GM19455 (cell line): ENCODE measurements around the gene MYO5A.
"Not testable (repeated sequence)": the region's sequence is repeated elsewhere in the genome, so short reads cannot be mapped to it uniquely, and the experiment has no call there.

Source experiments
- ATAC-seq: cut with Tn5 transposase; IDR thresholded peaks from one replicate; pipeline ENCODE4 v1.9.1; 2021; ENCODE audit not compliant: unreplicated experiment

The MYO5A gene

GRCh38 chr15:52509500-52510245 lies 19.0 kb downstream of the MYO5A start:
- no peak for ATAC-seq

DNA sequence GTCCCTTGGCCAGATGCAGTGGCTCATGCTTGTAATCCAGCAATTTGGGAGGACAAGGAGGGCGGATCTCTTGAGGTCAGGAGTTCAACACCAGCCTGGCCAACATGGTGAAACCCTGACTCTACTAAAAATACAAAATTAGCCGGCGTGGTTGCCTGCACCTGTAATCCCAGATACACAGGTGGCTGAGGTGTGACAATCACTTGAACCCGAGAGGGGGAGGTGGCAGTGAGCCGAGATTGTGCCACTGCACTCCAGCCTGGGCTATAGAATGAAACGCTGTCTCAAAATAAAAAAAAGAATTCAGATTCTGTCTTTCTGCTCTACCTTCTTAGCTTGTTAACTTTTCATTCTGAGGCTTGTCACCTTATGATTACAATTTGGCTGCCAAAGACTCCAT lies 22.1 kb downstream of the MYO5A start:
- ATAC-seq, result no peak

DNA sequence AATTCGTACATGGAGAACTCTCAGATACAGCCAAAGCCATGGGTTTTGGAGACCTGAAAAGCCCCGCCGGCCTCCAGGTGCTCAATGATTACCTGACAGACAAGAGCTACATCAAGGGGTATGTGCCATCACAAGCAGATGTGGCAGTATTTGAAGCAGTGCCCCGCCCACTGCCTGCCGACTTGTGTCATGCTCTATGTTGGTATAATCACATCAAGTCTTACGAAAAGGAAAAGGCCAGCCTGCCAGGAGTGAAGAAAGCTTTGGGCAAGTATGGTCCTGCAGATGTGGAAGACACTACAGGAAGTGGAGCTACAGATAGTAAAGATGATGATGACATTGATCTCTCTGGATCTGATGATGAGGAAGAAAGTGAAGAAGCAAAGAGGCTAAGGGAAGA lies 23.5 kb downstream of the MYO5A start:
- ATAC-seq, result no peak

- ATAC-seq, result peak; percentile 66
These were observed 24.7 kb downstream of the MYO5A start for GRCh38 chr15:52503788-52504496.

DNA sequence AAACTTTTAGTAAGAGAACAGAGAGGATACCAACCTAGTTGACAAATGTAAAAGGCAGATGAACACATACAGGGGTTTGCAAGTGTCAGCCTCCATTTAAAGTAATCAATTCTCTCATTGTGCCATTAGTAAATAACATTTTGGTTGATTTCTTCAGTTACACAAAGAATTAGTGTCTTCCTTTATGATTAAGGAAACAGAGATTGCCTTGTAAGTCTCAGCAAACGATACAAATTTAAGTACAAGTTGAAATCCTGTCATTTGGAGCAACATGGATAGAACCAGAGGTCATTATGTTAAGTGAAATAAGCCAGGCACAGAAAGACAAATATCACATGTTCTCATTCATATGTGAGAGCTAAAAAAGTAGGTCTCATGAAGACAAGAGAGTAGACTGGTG lies 26.1 kb downstream of the MYO5A start:
- ATAC-seq, result no peak

- no peak for ATAC-seq
These were observed 29.2 kb downstream of the MYO5A start for GRCh38 chr15:52499506-52499905.

DNA sequence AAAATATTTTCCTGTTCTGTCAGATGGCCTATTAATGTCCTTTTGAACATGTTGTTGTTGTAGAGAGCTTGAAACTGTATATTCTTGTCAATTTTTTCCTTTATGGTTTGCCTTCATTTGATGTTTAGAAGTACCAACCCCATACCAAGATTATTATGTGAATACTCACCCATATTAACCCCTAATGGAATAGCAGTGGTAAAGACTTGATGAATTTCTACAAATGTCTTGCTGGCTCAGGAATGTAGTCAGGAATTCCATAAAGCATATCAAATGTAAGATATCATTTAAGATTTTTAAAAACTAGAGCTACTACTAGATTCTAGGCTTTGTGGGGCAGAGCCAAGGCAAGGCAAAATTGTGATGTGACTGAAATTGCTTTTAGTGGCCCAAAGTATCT lies 30.0 kb downstream of the MYO5A start:
- no peak for ATAC-seq

DNA sequence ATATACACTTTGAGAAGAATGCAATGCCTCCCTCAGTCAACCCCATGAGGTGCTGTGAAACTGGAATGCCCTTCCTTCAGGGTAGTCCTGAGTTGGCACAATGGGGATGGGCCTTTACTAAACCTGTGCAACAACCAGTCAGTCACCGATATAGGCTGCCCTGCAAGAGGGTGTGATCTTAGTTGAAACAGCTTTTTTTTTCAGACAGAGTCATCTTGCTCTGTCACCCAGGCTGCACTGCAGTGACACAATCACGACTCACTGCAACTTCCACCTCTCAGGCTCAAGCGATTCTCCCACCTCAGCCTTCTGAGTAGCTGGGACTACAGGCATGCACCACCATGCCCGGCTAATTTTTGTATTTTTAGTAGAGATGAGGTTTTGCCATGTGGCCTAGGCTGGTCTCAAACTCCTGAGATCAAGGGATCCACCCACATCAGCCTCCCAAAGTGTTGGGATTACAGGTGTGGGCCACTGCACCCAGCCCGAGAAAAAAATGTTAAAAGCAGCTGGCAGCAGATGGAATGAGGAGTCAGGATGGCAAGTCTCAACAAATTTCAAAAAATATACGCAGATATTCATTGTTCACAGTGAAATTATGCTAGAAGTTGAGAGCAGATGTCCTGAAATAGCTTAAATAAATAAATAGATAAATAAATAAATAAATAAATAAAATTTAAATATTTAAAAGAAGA lies 31.8 kb downstream of the MYO5A start:
- no peak for ATAC-seq

DNA sequence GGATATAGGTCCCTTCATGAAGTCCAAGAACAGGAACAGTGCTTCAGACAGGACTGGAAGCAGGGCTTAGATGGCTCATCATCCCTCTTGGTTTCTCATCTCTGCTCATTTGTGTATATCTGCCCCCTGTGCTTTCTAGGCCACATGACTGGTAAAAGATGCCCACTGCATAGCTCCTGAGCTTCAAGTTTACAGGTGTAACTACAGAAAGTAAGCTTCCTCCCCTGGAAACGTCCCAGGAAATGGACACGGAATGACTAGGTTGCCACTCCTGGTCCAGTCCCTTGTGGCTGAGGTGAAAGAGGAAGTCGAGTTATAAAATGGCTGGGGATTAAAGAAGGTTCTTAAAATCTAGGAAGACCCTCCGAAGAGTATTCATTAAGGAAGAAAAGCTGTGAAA lies 32.5 kb downstream of the MYO5A start:
- ATAC-seq, result no peak

DNA sequence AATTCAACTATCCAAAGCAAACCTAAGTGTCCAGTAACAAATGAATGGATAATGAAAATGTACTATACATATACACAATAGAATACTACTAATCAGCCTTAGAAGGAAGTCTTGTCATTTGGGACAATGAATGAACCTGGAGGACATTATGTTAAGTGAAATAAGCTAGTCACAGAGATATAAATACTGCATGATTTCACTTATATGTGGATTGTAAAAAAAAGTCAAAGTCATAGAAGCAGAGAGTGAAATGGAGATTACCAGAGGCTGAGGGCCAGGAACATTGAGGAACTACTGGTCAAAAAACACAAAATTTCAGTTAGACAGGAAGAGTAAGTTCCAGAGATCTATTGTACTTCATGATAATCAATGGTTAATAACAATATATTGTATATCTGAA lies 33.6 kb downstream of the MYO5A start:
- ATAC-seq, result no peak

DNA sequence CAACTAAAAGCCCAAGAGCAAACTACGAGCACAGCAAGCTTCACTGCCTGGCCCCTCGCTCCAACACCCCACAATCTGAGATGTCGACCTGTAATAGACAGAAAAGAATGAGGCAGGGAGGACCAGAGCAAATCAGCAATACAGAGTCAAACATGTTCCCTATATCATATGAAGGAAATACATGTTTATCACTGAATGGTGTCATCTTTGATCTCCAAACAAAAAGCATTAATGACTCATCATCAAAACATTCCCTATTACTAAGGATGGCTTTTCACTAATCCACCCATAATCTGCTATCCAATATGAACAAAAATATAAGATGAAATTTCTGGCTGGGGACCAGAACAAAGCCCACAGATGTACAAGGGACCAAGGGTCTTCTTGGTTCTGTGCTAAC lies 34.7 kb downstream of the MYO5A start:
- no peak for ATAC-seq

GRCh38 chr15:52492132-52492531 lies 36.5 kb downstream of the MYO5A start:
- ATAC-seq, result no peak

DNA sequence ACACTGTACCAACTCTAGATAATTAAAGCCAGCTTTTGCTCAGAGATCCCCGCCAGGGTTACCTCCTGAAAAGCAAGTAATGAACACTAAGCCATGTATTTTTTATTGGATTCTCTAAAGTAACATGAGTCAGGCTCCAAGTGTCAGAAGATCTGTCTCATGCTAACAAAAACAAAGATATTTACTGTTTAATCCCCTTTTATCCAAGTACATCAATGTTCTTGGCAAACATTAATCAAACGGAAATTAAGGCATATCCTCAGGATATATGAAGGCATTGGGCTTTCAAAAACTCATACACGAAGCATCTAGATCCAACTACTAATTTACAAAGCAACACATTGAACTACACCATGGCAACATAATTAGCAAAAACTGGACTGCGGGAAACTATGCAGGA lies 37.2 kb downstream of the MYO5A start:
- no peak for ATAC-seq

- ATAC-seq, result not testable (repeated sequence)
These were observed 39.2 kb downstream of the MYO5A start for GRCh38 chr15:52489430-52489829.

- no peak for ATAC-seq
These were observed 39.9 kb downstream of the MYO5A start for GRCh38 chr15:52488830-52489229.

GRCh38 chr15:52486003-52486996 lies 42.4 kb downstream of the MYO5A start:
- ATAC-seq, result no peak

- no peak for ATAC-seq
These were observed 43.4 kb downstream of the MYO5A start for GRCh38 chr15:52485290-52485689.

DNA sequence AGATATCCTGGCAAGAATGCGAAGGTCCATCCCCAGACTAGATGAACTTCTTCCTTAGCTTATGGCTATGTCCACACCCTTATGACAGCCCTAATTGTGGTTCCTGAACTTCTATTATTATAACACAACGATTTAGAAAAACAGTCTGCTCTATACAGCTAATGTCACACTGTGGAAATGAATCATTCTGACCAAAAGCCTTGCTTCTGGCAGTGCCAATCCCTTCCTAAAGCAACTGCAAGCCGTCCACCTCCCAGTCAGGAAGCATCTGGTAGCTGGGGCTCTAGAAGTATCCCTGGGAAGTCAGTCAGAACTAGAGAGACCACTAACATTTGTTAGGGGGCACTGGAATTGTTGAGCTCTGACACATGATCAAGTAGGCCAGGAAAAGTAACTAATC lies 45.0 kb downstream of the MYO5A start:
- no peak for ATAC-seq

DNA sequence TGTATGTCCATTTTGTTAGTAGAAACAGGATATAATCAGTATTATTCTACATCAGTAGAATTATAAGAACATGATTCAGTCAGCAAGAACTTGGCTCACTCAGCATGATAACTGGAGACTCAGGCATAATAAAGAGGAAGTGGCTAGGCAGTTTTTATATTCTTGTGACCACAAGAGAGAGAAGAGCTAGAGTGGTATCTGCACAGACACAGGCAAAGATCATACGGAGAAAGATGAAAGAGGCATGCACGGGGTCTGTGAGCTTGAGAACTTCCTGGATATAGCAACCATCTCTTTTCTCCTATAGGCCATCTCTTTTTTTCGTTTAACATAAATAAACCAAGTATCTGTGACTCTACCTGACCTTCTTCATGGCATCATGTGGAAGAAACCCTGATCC lies 46.8 kb downstream of the MYO5A start:
- ATAC-seq, result peak; percentile 98

DNA sequence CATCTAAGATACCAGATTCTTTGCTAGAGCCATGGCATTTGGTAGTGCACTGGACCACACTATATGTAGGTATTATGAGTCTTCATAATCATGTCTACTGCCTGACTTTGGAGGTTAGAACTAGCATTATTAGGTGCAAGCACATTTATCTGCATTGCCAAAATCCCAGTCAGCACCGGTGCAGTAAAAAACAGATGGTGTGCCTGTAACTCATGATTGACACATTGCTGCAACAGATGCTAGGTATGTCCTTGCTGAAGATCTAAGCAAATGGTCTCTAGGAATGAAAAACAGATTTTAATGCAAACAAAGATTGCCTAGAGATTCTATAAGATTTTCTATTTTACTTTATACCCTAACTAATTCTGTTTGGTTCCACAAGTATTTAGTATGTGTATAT lies 47.7 kb downstream of the MYO5A start:
- ATAC-seq, result no peak

GRCh38 chr15:52466716-52467115 lies 62.0 kb downstream of the MYO5A start:
- ATAC-seq, result no peak
